Measurements from ENCODE around the gene LKAAEAR1.

Gene LKAAEAR1

DNA sequence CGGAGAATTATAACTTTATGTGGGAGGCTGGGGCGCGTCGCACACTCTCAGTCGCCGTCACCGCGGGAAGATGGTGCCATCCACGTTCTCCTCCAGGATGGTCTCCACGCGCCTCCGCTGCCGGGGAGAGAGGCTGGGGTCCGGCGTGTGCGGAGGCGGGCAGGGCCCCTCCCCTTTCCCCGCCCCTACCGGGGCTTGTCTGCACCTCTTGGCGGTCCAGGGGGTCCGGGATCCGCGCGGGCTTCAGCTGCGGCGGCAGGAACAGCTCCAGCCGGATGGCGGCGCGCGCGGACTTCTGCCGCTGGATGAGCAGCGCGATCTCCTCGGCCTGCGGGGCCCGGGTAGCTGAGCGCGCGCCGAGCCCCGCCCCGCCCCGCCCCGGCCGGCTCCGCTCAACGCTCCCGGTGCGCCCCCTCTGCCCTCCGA lies 807 bp downstream of the LKAAEAR1 start:
- TF ChIP-seq, protein P1, sequence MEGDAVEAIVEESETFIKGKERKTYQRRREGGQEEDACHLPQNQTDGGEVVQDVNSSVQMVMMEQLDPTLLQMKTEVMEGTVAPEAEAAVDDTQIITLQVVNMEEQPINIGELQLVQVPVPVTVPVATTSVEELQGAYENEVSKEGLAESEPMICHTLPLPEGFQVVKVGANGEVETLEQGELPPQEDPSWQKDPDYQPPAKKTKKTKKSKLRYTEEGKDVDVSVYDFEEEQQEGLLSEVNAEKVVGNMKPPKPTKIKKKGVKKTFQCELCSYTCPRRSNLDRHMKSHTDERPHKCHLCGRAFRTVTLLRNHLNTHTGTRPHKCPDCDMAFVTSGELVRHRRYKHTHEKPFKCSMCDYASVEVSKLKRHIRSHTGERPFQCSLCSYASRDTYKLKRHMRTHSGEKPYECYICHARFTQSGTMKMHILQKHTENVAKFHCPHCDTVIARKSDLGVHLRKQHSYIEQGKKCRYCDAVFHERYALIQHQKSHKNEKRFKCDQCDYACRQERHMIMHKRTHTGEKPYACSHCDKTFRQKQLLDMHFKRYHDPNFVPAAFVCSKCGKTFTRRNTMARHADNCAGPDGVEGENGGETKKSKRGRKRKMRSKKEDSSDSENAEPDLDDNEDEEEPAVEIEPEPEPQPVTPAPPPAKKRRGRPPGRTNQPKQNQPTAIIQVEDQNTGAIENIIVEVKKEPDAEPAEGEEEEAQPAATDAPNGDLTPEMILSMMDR (IDR thresholded peaks at IDR 0.05; ENCODE audit: extremely low read depth, missing control alignments): peak; percentile 88
- DNase-seq (ENCODE audit: low spot score): peak; percentile 88

GRCh38 chr20:64082820-64083377 lies 1.3 kb downstream of the LKAAEAR1 start:
- DNase-seq (ENCODE audit: low spot score): no peak
- TF ChIP-seq, protein P1 (IDR thresholded peaks at IDR 0.05; ENCODE audit: extremely low read depth, missing control alignments): no peak

DNA sequence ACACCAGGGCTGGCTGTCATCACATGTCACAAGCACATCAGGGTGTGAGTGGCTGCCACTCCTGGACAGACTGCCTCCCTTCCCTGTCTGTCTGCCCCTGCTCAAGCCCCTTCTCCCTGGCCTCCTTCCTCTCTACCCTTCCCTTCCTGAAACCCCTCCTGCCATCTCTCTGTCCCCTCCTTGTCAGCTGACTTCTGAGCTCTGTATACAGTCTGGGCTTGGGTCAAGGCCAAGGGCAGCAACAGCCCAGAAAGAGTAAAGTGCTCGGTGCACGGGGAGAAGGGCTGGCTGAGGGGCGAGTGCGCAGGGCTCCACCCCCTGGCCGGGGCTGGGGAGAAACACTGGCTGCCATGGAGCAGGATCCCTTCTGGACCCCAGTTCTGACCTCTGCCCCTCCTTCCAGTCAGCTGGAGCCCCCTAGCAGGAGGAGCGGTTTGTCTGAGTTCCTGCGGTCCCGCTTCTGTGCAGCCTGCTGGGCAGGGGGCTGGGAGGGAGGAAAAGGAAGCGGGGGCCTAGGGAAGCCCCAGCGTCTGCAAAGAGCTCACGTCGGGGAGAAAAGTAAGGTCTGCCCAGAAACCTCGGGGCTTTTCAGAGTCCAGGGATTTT lies 2.0 kb downstream of the LKAAEAR1 start:
- no peak for DNase-seq (ENCODE audit: low spot score)
- TF ChIP-seq, protein P1 (IDR thresholded peaks at IDR 0.05; ENCODE audit: extremely low read depth, missing control alignments): no peak

DNA sequence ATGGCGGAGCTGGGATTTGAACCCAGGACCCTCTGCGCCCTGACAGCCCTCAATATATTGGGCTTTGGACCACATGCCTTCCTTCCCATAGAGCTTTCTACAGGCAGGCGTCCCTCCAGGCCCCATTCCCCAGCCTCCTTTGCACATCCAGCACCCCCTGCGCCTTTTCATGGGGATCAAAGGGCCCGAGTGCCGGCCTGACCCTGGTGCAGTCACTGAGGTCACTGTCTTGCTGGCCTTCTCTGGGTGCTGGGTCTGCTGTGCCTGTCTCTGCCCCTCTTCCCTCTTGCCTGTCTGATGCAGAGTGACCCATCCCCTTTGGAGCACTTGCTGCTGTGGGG lies 2.6 kb downstream of the LKAAEAR1 start:
- no peak for DNase-seq (ENCODE audit: low spot score)
- TF ChIP-seq, protein P1 (IDR thresholded peaks at IDR 0.05; ENCODE audit: extremely low read depth, missing control alignments): no peak

GRCh38 chr20:64080813-64081623 lies 3.2 kb downstream of the LKAAEAR1 start:
- TF ChIP-seq, protein P1 (IDR thresholded peaks at IDR 0.05; ENCODE audit: extremely low read depth, missing control alignments): no peak
- DNase-seq (ENCODE audit: low spot score): no peak

DNA sequence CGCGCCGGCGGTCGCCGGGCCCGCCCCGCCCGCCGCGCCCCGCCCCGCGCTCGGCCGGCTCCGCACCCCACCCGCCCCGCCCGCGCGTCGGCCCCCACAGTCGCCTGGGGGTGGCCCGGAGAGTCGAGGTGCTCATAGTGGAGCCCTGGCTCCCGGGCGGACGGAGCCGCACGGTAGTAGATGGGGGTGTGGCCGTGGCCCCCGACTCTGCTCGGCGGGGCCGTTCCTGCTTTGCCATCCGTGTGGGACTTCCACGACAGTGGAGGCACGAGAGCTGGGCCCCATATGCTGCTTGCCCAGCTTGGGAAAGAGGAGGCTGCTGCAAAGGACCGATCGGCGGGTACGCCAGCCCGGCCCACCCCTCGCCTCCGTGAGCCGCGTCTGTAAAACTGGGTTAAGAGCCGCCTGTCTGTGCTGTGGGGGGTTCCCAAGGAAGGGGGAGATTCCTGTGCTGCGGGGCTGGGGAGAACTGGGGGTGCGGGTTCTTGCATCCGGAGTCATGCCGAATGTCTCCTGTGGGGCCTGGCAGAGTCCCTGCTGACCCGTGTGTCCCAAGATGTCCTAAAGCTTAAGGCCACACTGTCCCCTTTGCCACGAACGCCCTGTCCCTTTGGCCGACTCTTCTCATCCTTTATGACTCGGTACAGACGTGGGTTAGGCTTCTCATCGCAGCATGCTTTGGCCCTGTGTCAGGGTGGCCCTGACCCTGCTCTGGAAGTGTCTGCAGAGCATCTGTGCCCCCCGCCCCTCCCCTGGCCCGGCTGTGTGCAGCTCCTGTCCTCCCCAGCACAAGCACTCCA lies 4.0 kb downstream of the LKAAEAR1 start, which contains the start of gene OPRL1:
OPRL1 (plus strand) TSS at position 70 of the 800 bp plus-strand sequence. CDS start 12,639 bp downstream, outside the sequence.
- TF ChIP-seq, protein P1 (IDR thresholded peaks at IDR 0.05; ENCODE audit: extremely low read depth, missing control alignments): no peak
- DNase-seq (ENCODE audit: low spot score): no peak
